AG04450 (cell line): ENCODE results near the gene TTC29. TPM values are rescaled to one million over a fixed set of nuclear protein-coding genes. Genes with fewer than 3 reads are reported as not detected.

ENCODE experiments used
- CTCF ChIA-PET: fragments of 300-600, 350-600 bp; formaldehyde crosslinking; extraction: SDS; loops from one replicate; lab custom pipeline; 2022; ENCODE audit warnings: antibody characterized with exemption, inconsistent platforms; lab: Charles Lee
- POLR2A ChIA-PET: fragments of 350-600 bp; formaldehyde crosslinking; extraction: SDS; loops from one replicate; lab custom pipeline; 2021; ENCODE audit warnings: antibody characterized with exemption, inconsistent platforms; lab: Yijun Ruan, JAX
- DNase-seq: peaks from one replicate; pipeline ENCODE4 v3.0.0-alpha.2; 2011; ENCODE audit warnings: low read depth, low spot score
- H3K27ac ChIP-seq: one replicate; pipeline ENCODE4 v1.5.1; 2012; ENCODE audit warnings: low read depth, low read length, control low read depth
- H3K27me3 ChIP-seq: one replicate; pipeline ENCODE4 v1.6.0; 2012; ENCODE audit warnings: low read length; ENCODE audit not compliant: control insufficient read depth, insufficient read depth
- H3K4me3 ChIP-seq: 2 replicates; pipeline ENCODE4 v1.5.1; 2011; ENCODE audit warnings: mild to moderate bottlenecking, low read depth, low read length, control low read depth
- H3K9me3 ChIP-seq: 2 replicates; pipeline ENCODE4 v1.5.1; 2012; ENCODE audit warnings: low read length; ENCODE audit not compliant: control insufficient read depth, insufficient read depth
- polyA plus RNA-seq: library from polyadenylated mRNA; depleted of rRNA; stranded (reverse); fragments of >200 nt; gene quantifications from 2 replicates; pipeline ENCODE4 v1.2.3, GENCODE V29; 2011
- TF ChIP-seq, protein P1 (sequence below): IDR thresholded peaks from 2 replicates; pipeline ENCODE4 v1.5.1; 2011; ENCODE audit warnings: low read depth, low read length, control low read depth, inconsistent platforms

TTC29 gene
- polyA plus RNA-seq, 1 experiment = not detected

DNA sequence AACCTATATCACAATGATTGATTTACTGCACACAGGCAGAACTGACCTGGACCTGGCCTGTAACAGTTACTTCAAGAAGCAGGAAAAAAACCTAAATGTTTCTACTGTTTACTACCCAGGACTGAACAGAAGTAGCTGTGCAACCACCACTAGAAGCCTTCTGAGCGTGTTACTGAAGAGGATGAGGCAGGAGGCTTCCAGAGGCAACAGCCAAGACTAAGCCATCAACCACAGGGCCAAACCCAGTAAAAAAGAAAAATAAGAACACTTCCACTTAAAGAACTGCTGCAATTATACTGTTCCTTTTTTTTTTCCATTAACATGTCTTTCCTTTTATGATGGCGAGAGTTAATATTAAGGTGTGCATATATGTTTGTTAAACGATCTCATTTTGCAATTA, 29.4 kb upstream of the TTC29 start:
- ChIA-PET POLR2A (no interaction called here), CTCF (no interaction called here)
- Histone ChIP-seq H3K4me3 (no peak overlapping the region), H3K27me3 (no peaks in the 10 kb centered on the region), H3K9me3 (no peaks in the 10 kb centered on the region), H3K27ac (no peak overlapping the region)
- TF ChIP-seq, protein P1, sequence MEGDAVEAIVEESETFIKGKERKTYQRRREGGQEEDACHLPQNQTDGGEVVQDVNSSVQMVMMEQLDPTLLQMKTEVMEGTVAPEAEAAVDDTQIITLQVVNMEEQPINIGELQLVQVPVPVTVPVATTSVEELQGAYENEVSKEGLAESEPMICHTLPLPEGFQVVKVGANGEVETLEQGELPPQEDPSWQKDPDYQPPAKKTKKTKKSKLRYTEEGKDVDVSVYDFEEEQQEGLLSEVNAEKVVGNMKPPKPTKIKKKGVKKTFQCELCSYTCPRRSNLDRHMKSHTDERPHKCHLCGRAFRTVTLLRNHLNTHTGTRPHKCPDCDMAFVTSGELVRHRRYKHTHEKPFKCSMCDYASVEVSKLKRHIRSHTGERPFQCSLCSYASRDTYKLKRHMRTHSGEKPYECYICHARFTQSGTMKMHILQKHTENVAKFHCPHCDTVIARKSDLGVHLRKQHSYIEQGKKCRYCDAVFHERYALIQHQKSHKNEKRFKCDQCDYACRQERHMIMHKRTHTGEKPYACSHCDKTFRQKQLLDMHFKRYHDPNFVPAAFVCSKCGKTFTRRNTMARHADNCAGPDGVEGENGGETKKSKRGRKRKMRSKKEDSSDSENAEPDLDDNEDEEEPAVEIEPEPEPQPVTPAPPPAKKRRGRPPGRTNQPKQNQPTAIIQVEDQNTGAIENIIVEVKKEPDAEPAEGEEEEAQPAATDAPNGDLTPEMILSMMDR = no peak
- no peak for DNase-seq

DNA sequence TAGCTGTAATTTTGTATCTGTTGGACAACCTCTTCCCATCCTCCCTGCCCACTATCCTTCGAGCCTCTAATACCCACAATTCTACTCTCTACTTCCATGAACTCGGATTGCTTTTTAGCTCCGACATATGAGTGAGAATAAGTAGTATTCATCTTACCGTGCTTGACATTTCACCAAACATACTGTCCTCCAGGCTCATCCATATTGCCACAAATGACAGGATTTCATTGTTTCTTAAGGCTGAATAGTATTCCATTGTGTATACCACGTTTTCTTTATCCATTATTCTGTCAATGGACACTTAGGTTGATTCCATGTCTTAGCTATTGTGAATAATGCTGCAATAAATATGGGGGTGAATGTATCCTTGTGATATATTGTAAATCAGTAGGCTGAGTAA, 26.4 kb upstream of the TTC29 start:
- Histone ChIP-seq H3K27me3 (no peaks in the 10 kb centered on the region), H3K27ac (no peak overlapping the region), H3K9me3 (no peaks in the 10 kb centered on the region), H3K4me3 (no peak overlapping the region)
- DNase-seq = no peak
- ChIA-PET CTCF (no interaction called here), POLR2A (no interaction called here)
- TF ChIP-seq, protein P1 = no peak

DNA sequence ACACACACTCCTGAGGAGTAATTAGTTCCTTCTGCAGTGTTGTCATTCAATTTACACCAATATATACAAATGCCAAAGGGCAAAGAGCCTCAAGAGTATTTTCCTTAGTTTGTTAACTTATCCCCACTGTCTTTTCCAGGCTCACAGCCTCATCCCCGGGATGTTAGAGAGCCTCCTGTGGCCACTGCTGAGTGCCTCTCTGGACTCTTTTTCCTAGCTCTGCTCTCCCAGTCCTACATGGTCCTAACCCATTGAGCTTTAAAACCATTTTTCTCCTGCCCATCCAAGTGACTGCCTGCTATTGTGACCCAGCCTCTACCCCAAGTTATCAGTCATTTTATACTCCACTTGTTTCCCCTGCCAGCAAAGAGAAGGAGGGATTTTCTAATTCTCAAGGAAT, 23.5 kb upstream of the TTC29 start:
- CTCF ChIA-PET = no interaction called here
- TF ChIP-seq, protein P1 = no peak
- Histone ChIP-seq H3K27me3 (no peaks in the 10 kb centered on the region), H3K9me3 (no peaks in the 10 kb centered on the region), H3K27ac (no peak overlapping the region), H3K4me3 (no peak overlapping the region)
- no peak for DNase-seq
- POLR2A ChIA-PET = interaction anchor here (0.9 kb wide), 1 partner anchor 50 kb away, joined by 3 read pairs; no protein-coding TSS in a partner anchor

DNA sequence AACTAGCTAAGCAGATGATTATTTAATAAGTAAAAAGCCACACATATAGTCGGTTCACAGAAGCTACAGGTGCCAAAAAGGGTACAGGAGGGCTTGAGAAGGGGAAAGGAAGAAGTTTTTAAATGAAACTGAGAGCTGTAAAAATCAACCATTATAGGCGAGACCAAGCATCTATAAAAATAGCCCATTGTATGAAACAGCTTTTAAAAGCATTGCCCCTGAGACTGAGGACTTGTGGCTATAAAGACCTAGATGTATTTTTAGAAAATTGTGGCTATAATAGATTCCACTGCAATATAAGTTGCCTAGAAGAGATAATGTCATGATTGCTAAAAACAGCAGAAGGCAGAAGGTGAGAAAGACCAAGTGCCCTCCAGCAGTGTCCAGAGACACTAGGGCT, 15.0 kb upstream of the TTC29 start:
- TF ChIP-seq, protein P1 = no peak
- H3K9me3 ChIP-seq = no peaks in the 10 kb centered on the region
- no peak overlapping the region for H3K4me3 ChIP-seq
- DNase-seq = no peak
- H3K27me3 ChIP-seq = no peaks in the 10 kb centered on the region
- H3K27ac ChIP-seq = no peak overlapping the region
- CTCF ChIA-PET = no interaction called here
- POLR2A ChIA-PET = no interaction called here

DNA sequence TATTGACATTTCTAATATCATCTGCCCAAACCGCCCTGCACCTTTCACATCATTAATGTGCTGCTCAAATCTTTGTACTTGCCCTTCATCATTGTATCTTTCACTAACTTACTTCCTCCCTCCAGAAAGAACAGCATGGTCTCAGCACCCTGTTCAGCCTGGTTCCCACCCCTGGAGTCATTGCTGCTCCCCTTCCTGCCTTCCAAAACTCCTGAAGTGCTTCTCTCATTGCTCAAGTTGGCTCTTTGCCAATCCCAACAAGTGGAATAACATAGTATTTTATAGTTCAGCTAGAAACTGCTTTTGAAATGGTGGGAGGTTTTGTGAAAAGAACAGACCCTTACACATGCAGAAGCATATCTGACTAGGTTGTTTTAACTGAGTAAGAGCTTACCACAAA, 14.0 kb upstream of the TTC29 start:
- CTCF ChIA-PET = no interaction called here
- no peak for DNase-seq
- TF ChIP-seq, protein P1 = no peak

More for the DNA sequence above, 14.0 kb upstream of the TTC29 start:
- H3K27me3 ChIP-seq = no peaks in the 10 kb centered on the region
- no peaks in the 10 kb centered on the region for H3K9me3 ChIP-seq
- no peak overlapping the region for H3K4me3 ChIP-seq
- H3K27ac ChIP-seq = no peak overlapping the region
- POLR2A ChIA-PET = no interaction called here
